Stimulated activated CD4-positive, alpha-beta T cell treated with anti-CD3 and anti-CD28 coated beads, TNF-alpha, amount 100 ng/mL, for 48 hours (primary cell): ENCODE data around the gene ATP2B2.

Source experiments
- DNase-seq, 3 donors: peaks; one replicate each; pipeline ENCODE4 v3.0.0-alpha.2; 2020; ENCODE audit warnings: low read depth in 3 of 3

The ATP2B2 gene

GRCh38 chr3:10280177-10280529 lies 225.2 kb downstream of the ATP2B2 start:
- no peak for DNase-seq

- DNase-seq = no peak
Observed at GRCh38 chr3:10279384-10280176, 225.8 kb downstream of the ATP2B2 start.

DNA sequence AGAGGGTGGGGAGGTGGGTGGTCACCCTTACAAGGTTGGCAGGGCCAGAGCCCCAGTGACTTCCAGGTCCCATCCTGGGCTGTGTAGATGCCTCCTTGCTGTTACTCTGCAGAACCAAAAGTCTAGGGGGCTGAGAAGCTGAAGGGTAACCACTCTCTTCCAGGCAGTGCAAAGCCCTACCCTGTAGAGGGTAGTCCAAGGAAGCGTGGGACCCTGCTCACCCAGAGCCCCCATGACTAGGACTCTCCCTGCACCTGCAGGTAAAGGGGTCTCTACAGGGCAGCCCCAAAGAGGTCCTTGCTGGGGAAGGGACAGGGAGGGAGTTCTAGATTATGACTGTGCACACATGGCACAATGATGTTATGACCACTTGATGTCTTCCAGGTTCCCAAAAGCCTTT lies 226.9 kb downstream of the ATP2B2 start:
- DNase-seq = no peak

DNA sequence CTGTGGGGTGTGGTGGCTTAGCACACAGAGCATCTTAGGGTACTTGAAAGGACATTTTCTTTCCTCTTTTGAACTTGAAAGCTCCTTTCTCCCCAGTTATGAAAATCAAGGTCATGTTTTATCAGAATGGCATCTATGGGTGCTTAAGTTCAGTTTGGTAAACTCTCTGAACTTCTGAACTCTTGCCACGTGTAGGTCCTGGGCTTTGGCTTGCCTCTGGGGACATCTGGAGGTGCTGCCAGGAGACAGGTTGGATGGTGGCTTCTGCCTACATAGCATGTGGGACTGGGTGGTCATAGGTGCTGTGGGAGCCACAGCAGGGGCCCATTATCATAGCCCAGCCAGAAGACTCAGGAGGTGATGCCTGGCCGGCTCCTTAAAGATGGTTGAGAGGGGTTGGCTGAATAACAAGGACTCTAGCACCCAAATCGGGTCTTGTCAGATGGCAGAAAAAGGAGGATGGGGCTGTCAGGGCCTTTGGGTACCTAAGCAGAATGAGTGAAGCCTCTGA lies 228.2 kb downstream of the ATP2B2 start:
- DNase-seq = no peak

DNA sequence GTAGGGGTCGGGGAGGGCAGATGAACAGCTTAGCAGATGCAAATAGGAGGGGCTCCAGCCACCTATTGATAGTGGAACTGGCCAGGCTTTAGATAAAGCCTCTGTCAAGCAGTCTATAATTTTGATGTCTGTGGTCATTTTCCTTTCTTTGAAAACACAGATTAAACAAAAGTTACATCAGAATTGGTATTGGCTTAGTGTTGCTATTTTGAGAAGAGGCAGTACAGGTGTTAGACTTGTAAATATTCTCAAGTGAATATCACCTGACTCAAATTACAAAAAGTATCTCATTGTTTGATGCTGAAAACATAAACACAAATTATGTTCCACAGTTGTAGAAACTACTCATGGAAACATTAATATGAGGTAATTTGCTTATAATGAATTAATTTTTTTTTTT lies 230.8 kb downstream of the ATP2B2 start:
- DNase-seq = no peak
